T-cell (primary cell): ENCODE measurements around the gene SMARCB1. TPM values are rescaled to one million over a fixed set of nuclear protein-coding genes. Genes with fewer than 3 reads are reported as not detected.
A peak's percentile ranks its signal among the peaks of the same experiment; 100 is the strongest.

Source experiments
- ATAC-seq, 4 experiments: fragments of 200-7000 bp in 3 of 4; fragments of 150-1000 bp in 1 of 4; cut with Tn5 transposase; replicated peaks in 1 of 4; 1 replicate in 3 of 4; 2 replicates in 1 of 4; pipeline ENCODE4 v1.10.0; 2021; ENCODE audit warnings: moderate library complexity in 3 of 4, mild to moderate bottlenecking in 2 of 4, moderate number of reproducible peaks in 1 of 4
- CTCF ChIA-PET, 2 donors: fragments of 300-600 bp; sonication (Branson Sonifier 250); formaldehyde crosslinking; loops; one replicate each; lab custom pipeline; 2022; ENCODE audit warnings: antibody characterized with exemption in 2 of 2; lab: Charles Lee
- POLR2A ChIA-PET, 2 donors: fragments of 300-600 bp; sonication (Branson Sonifier 250); formaldehyde crosslinking; loops; one replicate each; lab custom pipeline; 2022; ENCODE audit warnings: antibody characterized with exemption in 2 of 2; lab: Charles Lee
- DNase-seq, 35 experiments: peaks; one replicate each; pipeline versions ENCODE4 v3.0.0 to v3.0.0-alpha.2; 2013 to 2023
- H3K27ac ChIP-seq: one replicate; pipeline ENCODE4 v1.5.1; 2013; ENCODE audit warnings: low read length
- H3K27me3 ChIP-seq, 2 experiments: replicated peaks in 1 of 2; 1 replicate in 1 of 2; 2 replicates in 1 of 2; pipeline versions ENCODE4 v1.6.1 to v1.7.0; 2013; ENCODE audit warnings: low read length in 1 of 2, mixed read lengths in 1 of 2; ENCODE audit not compliant: control insufficient read depth in 2 of 2, insufficient read depth in 2 of 2; ENCODE audit errors: extremely low read depth in 1 of 2
- H3K36me3 ChIP-seq, 2 donors: 1 replicate in 1 of 2; 2 replicates in 1 of 2; pipeline versions ENCODE4 v1.6.1 to v1.7.0; 2013; ENCODE audit warnings: low read length in 1 of 2; ENCODE audit not compliant: control insufficient read depth in 2 of 2, insufficient read depth in 1 of 2; ENCODE audit errors: extremely low read depth in 1 of 2
- H3K4me1 ChIP-seq, 2 experiments: 1 replicate in 1 of 2; 2 replicates in 1 of 2; pipeline versions ENCODE4 v1.6.1 to v1.7.0; 2013; ENCODE audit warnings: low read length in 2 of 2, mixed read lengths in 1 of 2; ENCODE audit not compliant: insufficient read depth in 2 of 2, control insufficient read depth in 1 of 2; ENCODE audit errors: extremely low read depth in 1 of 2
- H3K4me3 ChIP-seq, 2 donors: 1 replicate in 1 of 2; 2 replicates in 1 of 2; pipeline versions ENCODE4 v1.5.1 to v1.7.0; 2013; ENCODE audit warnings: mild to moderate bottlenecking in 2 of 2, low read length in 1 of 2, moderate library complexity in 1 of 2; ENCODE audit not compliant: control insufficient read depth in 1 of 2; ENCODE audit errors: extremely low read depth in 1 of 2
- H3K9me3 ChIP-seq: 2 replicates; pipeline ENCODE4 v1.7.0; 2013
- H3K27ac Mint-ChIP-seq, 2 donors: one replicate each; pipeline ENCODE4 v1.8.0; 2020 to 2021; ENCODE audit warnings: mild to moderate bottlenecking in 2 of 2, mixed read lengths in 2 of 2
- H3K27me3 Mint-ChIP-seq, 2 donors: one replicate each; pipeline ENCODE4 v1.8.0; 2021 to 2022; ENCODE audit warnings: mixed read lengths in 2 of 2
- H3K36me3 Mint-ChIP-seq: one replicate; pipeline ENCODE4 v1.8.0; 2021; ENCODE audit warnings: mixed read lengths
- H3K4me1 Mint-ChIP-seq, 3 donors: one replicate each; pipeline ENCODE4 v1.8.0; 2020 to 2022; ENCODE audit warnings: mixed read lengths in 3 of 3, mild to moderate bottlenecking in 1 of 3
- H3K4me3 Mint-ChIP-seq, 3 donors: one replicate each; pipeline ENCODE4 v1.8.0; 2020 to 2022; ENCODE audit warnings: mild to moderate bottlenecking in 3 of 3, mixed read lengths in 3 of 3, moderate library complexity in 3 of 3
- H3K9me3 Mint-ChIP-seq, 3 donors: one replicate each; pipeline ENCODE4 v1.8.0; 2020 to 2022; ENCODE audit warnings: mixed read lengths in 3 of 3
- WGBS: methylation state at CpG from one replicate; pipeline ENCODE4 v1.1.5; 2013; ENCODE audit warnings: missing lambda C conversion rate; ENCODE audit not compliant: insufficient coverage; 5-methylcytosine and 5-hydroxymethylcytosine counted together
- total RNA-seq, 35 experiments: library from RNA in 6 of 35; stranded (reverse) in 6 of 35; fragments of 120-200 nt in 1 of 35; gene quantifications; one replicate each; pipeline versions ENCODE4 v1.2.1 to v1.2.4 and lab custom pipeline; 2013 to 2026

Gene SMARCB1
- total RNA-seq, 5 donors from 2014 or later (not counting 1 experiment from before 2014, with no cell fraction given), result 50.2 to 57.7 (median 54.3) TPM

DNA sequence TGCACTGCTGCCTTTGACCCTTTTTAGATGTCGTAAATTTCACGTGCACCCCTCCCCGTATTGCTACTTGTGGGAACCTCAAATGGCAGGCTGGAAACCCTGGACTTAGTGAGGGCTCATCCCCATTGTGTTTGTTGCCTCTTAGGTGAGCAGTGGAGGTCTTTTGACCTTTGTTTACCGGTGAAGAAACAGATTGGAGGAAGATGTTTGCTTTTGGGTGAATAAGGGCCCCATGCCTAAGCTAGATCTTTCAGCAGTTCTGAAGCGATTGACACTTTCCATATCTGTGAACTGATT lies 782 bp downstream of the SMARCB1 start:
- Histone ChIP-seq H3K27ac (peak overlapping the region; percentile 56), H3K9me3 (no peaks in the 10 kb centered on the region), H3K36me3 (peaks cover 0 to 18% of the 10 kb centered on the region in 2 donors), H3K4me3 (peak overlapping the region; percentile 80 to 87), H3K27me3 (no peaks in the 10 kb centered on the region), H3K4me1 (peaks cover 17 to 68% of the 10 kb centered on the region in 2 experiments)
- no peak for DNase-seq
- CTCF ChIA-PET, result interaction anchor here in 1 of 2 donors (1.0 kb wide), 1 partner anchor 224 kb away, joined by 3 read pairs; the partner anchor contains the start of gene CABIN1
- H3K36me3 Mint-ChIP-seq, result peaks cover 10% of the 10 kb centered on the region
- peaks cover 41 to 48% (median 48%) of the 10 kb centered on the region in 3 donors for H3K4me1 Mint-ChIP-seq
- ATAC-seq, result peak; percentile 22 to 38 (median 30)
- peak overlapping the region; percentile 82 to 87 (median 86) for H3K4me3 Mint-ChIP-seq
- H3K27ac Mint-ChIP-seq, result peak overlapping the region; percentile 88 to 90
- POLR2A ChIA-PET, result no interaction called here
- no peaks in the 10 kb centered on the region for H3K9me3 Mint-ChIP-seq
- H3K27me3 Mint-ChIP-seq, result no peaks in the 10 kb centered on the region
- 0% methylated on average over 3 of the region's 5 CpGs for WGBS

DNA sequence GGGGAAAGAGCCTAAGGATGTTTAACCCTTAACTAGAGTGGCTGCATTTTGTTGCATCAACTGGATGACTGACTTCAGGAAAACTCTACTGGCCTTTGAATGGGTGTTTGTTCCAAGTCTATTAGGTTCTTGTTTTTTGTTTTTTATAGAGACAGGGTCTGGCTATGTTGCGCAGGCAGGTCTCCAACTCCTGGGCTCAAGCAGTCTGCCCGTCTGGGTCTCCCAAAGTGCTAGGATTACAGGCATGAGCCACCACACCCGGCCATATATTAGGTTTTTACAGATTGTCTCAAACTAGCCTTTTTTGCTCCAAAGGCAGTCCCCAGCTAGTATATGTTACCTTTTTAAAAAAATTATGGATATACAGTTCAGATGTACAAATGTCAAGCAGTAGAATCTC lies 1.1 kb downstream of the SMARCB1 start:
- ATAC-seq, result no peak
- H3K27ac Mint-ChIP-seq, result peak overlapping the region; percentile 88 to 90
- no CpG with 5 or more reads among the region's 3 CpGs for WGBS
- H3K4me1 Mint-ChIP-seq, result peaks cover 45 to 52% (median 51%) of the 10 kb centered on the region in 3 donors
- Histone ChIP-seq H3K9me3 (no peaks in the 10 kb centered on the region), H3K27ac (peak overlapping the region; percentile 56), H3K27me3 (no peaks in the 10 kb centered on the region), H3K36me3 (peaks cover 1 to 20% of the 10 kb centered on the region in 2 donors), H3K4me1 (peaks cover 18 to 71% of the 10 kb centered on the region in 2 experiments), H3K4me3 (peak overlapping the region; percentile 80 to 87)
- no peaks in the 10 kb centered on the region for H3K9me3 Mint-ChIP-seq
- peak overlapping the region; percentile 82 to 87 (median 86) for H3K4me3 Mint-ChIP-seq
- DNase-seq, result no peak
- CTCF ChIA-PET, result interaction anchor here in 1 of 2 donors (1.0 kb wide), 1 partner anchor 223 kb away, joined by 3 read pairs; the partner anchor contains the start of gene CABIN1
- peaks cover 13% of the 10 kb centered on the region for H3K36me3 Mint-ChIP-seq
- H3K27me3 Mint-ChIP-seq, result no peaks in the 10 kb centered on the region
- POLR2A ChIA-PET, result no interaction called here

DNA sequence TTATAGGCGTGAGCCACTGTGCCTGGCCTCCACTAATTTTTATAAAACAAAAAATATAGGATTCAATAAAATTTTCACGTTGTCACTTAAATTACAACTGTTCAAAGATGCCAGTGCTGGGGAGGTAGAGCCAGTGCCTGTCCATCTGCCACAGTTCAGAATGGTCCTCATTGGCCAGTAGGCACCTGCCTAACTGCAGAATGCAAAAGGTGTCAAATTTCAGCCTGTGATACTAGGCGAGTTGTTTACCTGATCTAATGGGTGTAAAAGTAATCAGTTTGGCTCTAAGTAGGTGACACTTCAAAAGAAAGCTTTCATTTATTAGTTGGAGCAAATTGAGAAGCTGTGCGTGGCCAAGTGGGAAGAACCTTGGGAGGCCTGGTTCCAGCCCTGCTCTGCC lies 2.4 kb downstream of the SMARCB1 start:
- ChIA-PET CTCF (interaction anchor here in 1 of 2 donors (0.7 kb wide), 1 partner anchor 106 kb away, joined by 3 read pairs; no protein-coding TSS in a partner anchor), POLR2A (interaction anchor here in 1 of 2 donors (0.6 kb wide), 1 partner anchor 19 kb away, joined by 3 read pairs; no protein-coding TSS in a partner anchor)
- DNase-seq (no peak), ATAC-seq (no peak)
- Mint-ChIP-seq H3K36me3 (peaks cover 19% of the 10 kb centered on the region), H3K27me3 (no peaks in the 10 kb centered on the region), H3K9me3 (no peaks in the 10 kb centered on the region), H3K27ac (no peak overlapping the region), H3K4me1 (peaks cover 47 to 55% (median 53%) of the 10 kb centered on the region in 3 donors), H3K4me3 (peak overlapping the region; percentile 21 to 82 (median 41))
- Histone ChIP-seq H3K9me3 (no peaks in the 10 kb centered on the region), H3K27me3 (no peaks in the 10 kb centered on the region), H3K4me3 (no peak overlapping the region), H3K36me3 (peaks cover 3 to 31% of the 10 kb centered on the region in 2 donors), H3K4me1 (peaks cover 18 to 64% of the 10 kb centered on the region in 2 experiments), H3K27ac (no peak overlapping the region)
- WGBS, result 86% methylated on average over 1 of the region's 4 CpGs

DNA sequence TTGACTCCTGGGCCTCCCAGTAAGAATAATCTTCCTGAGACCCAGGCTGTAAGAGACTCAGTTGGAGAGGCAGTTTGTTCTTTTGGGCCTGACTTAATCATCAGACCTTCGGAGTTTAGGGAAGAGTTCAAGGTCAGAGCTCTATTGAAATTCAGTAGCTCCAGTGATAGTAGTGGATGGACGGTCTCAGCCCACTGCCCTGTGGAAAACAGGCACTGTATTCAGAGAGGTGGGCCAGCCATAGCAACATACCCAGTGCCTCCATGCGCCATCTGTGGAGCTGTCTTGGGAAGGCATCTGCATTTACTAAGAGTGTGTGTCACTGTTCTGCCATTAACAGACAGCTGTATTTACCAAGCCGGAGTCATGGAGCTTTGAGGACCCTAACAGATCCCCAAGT lies 2.9 kb downstream of the SMARCB1 start:
- no peak overlapping the region for H3K27ac Mint-ChIP-seq
- POLR2A ChIA-PET, result no interaction called here
- CTCF ChIA-PET, result no interaction called here

DNA sequence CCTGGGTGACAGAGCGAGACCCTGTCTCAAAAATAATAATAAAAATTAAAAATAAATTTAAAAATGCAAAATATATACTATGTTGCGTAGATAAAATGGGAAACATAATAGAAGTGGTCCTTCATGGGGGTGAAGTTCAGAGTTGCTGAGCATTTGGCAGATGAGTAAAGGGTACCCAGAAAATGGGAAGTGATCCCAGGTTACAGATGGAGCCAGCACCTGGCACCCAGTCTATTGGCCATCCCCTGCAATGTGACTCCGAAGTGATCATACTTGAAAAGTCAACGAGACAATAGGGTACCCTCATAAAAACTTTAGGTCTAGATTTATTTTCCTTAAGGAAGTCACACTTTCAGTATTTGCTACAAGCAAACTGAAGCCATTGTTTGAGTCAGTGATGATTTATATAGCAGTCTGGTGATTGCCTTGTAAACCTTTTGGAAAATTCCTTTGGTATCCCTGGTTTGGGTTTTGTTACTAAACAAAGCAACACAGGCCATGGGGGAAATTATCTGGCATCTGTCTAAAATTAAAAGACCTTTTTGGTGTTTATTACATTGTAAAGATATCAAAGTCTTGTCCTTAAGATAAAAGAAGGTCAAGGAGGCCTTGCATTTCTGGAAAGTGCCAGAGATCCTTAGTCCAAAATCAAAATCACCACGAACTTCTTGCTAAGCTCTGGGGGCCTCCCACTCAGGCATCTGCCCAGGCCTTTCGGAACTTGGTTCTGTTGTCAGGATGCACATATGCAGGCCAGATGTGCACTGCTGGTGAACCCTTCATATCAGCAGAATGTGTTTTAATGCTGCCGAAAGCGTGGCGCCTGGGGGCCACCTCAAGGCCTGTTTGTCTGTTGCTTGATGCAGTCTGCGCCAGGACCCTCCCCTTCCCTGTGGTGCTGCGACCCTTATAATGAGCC lies 4.3 kb downstream of the SMARCB1 start:
- no peak overlapping the region for H3K27ac ChIP-seq
- POLR2A ChIA-PET, result no interaction called here
- Mint-ChIP-seq H3K9me3 (no peaks in the 10 kb centered on the region), H3K27me3 (no peaks in the 10 kb centered on the region), H3K4me1 (peaks cover 41 to 48% (median 46%) of the 10 kb centered on the region in 3 donors), H3K27ac (no peak overlapping the region), H3K4me3 (no peak overlapping the region), H3K36me3 (peaks cover 21% of the 10 kb centered on the region)
- H3K9me3 ChIP-seq, result no peaks in the 10 kb centered on the region
- WGBS, result 92% methylated on average over 2 of the region's 11 CpGs
- H3K4me3 ChIP-seq, result no peak overlapping the region
- DNase-seq (no peak), ATAC-seq (no peak)
- CTCF ChIA-PET, result no interaction called here
- H3K4me1 ChIP-seq, result peaks cover 15 to 53% of the 10 kb centered on the region in 2 experiments
- H3K36me3 ChIP-seq, result peaks cover 3 to 44% of the 10 kb centered on the region in 2 donors
- H3K27me3 ChIP-seq, result no peaks in the 10 kb centered on the region

More for the DNA sequence above, 2.9 kb downstream of the SMARCB1 start:
- ATAC-seq (no peak), DNase-seq (no peak)
- H3K9me3 ChIP-seq, result no peaks in the 10 kb centered on the region
- no peak overlapping the region for H3K27ac ChIP-seq
- peaks cover 16 to 59% of the 10 kb centered on the region in 2 experiments for H3K4me1 ChIP-seq
- 92% methylated on average over 2 of the region's 4 CpGs for WGBS
- H3K36me3 ChIP-seq, result peaks cover 3 to 34% of the 10 kb centered on the region in 2 donors
- Mint-ChIP-seq H3K4me3 (peak overlapping the region in 1 of 3 donors; percentile 82), H3K4me1 (peaks cover 42 to 50% (median 49%) of the 10 kb centered on the region in 3 donors), H3K36me3 (peaks cover 19% of the 10 kb centered on the region), H3K9me3 (no peaks in the 10 kb centered on the region), H3K27me3 (no peaks in the 10 kb centered on the region)
- H3K4me3 ChIP-seq, result no peak overlapping the region
- no peaks in the 10 kb centered on the region for H3K27me3 ChIP-seq
